GM21786 (cell line): ENCODE data around the gene SLC6A19.

Experiments
- ATAC-seq: cut with Tn5 transposase; IDR thresholded peaks from one replicate; pipeline ENCODE4 v1.9.1; 2021; ENCODE audit not compliant: unreplicated experiment

The SLC6A19 gene

GRCh38 chr5:1208221-1208742, 6.9 kb downstream of the SLC6A19 start:
- no peak for ATAC-seq

GRCh38 chr5:1208743-1209488, 7.5 kb downstream of the SLC6A19 start:
- no peak for ATAC-seq

GRCh38 chr5:1209489-1209852, 8.1 kb downstream of the SLC6A19 start:
- no peak for ATAC-seq

- ATAC-seq, result no peak
These were observed 8.7 kb downstream of the SLC6A19 start for GRCh38 chr5:1209896-1210776.

GRCh38 chr5:1210832-1211251, 9.4 kb downstream of the SLC6A19 start:
- no peak for ATAC-seq

GRCh38 chr5:1211701-1212100, 10.3 kb downstream of the SLC6A19 start:
- ATAC-seq, result no peak

GRCh38 chr5:1212271-1212670, 10.9 kb downstream of the SLC6A19 start:
- ATAC-seq, result no peak

GRCh38 chr5:1212881-1213280, 11.5 kb downstream of the SLC6A19 start:
- ATAC-seq, result no peak

- no peak for ATAC-seq
These were observed 12.2 kb downstream of the SLC6A19 start for GRCh38 chr5:1213508-1214162.

- ATAC-seq, result no peak
These were observed 13.0 kb downstream of the SLC6A19 start for GRCh38 chr5:1214163-1214935.

- no peak for ATAC-seq
These were observed 13.5 kb downstream of the SLC6A19 start for GRCh38 chr5:1214936-1215220.

- ATAC-seq, result no peak
These were observed 14.1 kb downstream of the SLC6A19 start for GRCh38 chr5:1215320-1216096.

- ATAC-seq, result no peak
These were observed 15.0 kb downstream of the SLC6A19 start for GRCh38 chr5:1216211-1216917.

GRCh38 chr5:1216918-1217295, 15.5 kb downstream of the SLC6A19 start:
- no peak for ATAC-seq

GRCh38 chr5:1217596-1218206, 16.3 kb downstream of the SLC6A19 start:
- ATAC-seq, result no peak

GRCh38 chr5:1218351-1219080, 17.1 kb downstream of the SLC6A19 start:
- no peak for ATAC-seq

GRCh38 chr5:1219098-1219767, 17.8 kb downstream of the SLC6A19 start:
- ATAC-seq, result no peak

- no peak for ATAC-seq
These were observed 18.3 kb downstream of the SLC6A19 start for GRCh38 chr5:1219768-1220100.
